Neural cell (in vitro differentiated cells): ENCODE results near the gene CLCA1. TPM values are rescaled to one million over a fixed set of nuclear protein-coding genes. Genes with fewer than 3 reads are reported as not detected.

Experiments used
- H2AFZ ChIP-seq: fragments of 200-600, 300-800 bp; sonication (generic), shearing (Covaris generic); 2 replicates; pipeline ENCODE4 v1.6.0; 2014; ENCODE audit warnings: low read depth, mild to moderate bottlenecking, antibody characterized with exemption, low read length, moderate library complexity
- H3F3A ChIP-seq: fragments of 200-600 bp; shearing (Covaris generic); 2 replicates; pipeline ENCODE4 v1.6.1; 2016; ENCODE audit warnings: mild to moderate bottlenecking, moderate library complexity, mixed read lengths, antibody characterized with exemption, low read length; ENCODE audit not compliant: insufficient read depth, poor library complexity, severe bottlenecking
- H3K27ac ChIP-seq: fragments of 200-600, 300-800 bp; sonication (generic), shearing (Covaris generic); 2 replicates; pipeline ENCODE4 v1.5.1; 2014; ENCODE audit warnings: mild to moderate bottlenecking, low read length, moderate library complexity
- H3K27me3 ChIP-seq: fragments of 300-800, 200-600 bp; sonication (generic), shearing (Covaris generic); 2 replicates; pipeline ENCODE4 v1.6.0; 2014; ENCODE audit warnings: mild to moderate bottlenecking, low read depth, low read length, moderate library complexity; ENCODE audit not compliant: insufficient read depth
- H3K36me3 ChIP-seq: fragments of 300-800, 200-600 bp; sonication (generic), shearing (Covaris generic); 2 replicates; pipeline ENCODE4 v1.5.1; 2014; ENCODE audit warnings: mild to moderate bottlenecking, antibody characterized with exemption, low read length, moderate library complexity; ENCODE audit not compliant: insufficient read depth
- H3K4me2 ChIP-seq: fragments of 300-800, 200-600 bp; sonication (generic), shearing (Covaris generic); 2 replicates; pipeline ENCODE4 v1.6.0; 2014; ENCODE audit warnings: mild to moderate bottlenecking, low read length
- H3K4me3 ChIP-seq: fragments of 300-800, 200-600 bp; sonication (generic), shearing (Covaris generic); 2 replicates; pipeline ENCODE4 v1.5.1; 2014; ENCODE audit warnings: mild to moderate bottlenecking, low read length, moderate library complexity
- H3K79me2 ChIP-seq: fragments of 200-600 bp; shearing (Covaris generic); replicated peaks from 2 replicates; pipeline ENCODE4 v1.6.0; 2014; ENCODE audit warnings: mild to moderate bottlenecking, low read length, moderate library complexity; ENCODE audit not compliant: insufficient read depth
- H3K9ac ChIP-seq: fragments of 300-800, 200-600 bp; sonication (generic), shearing (Covaris generic); 2 replicates; pipeline ENCODE4 v1.6.1; 2016; ENCODE audit warnings: mild to moderate bottlenecking, low read length, mixed read lengths
- H3K9me2 ChIP-seq: fragments of 200-600 bp; shearing (Covaris generic); 2 replicates; pipeline ENCODE4 v1.6.1; 2016; ENCODE audit warnings: mild to moderate bottlenecking, low read length, mixed read lengths; ENCODE audit not compliant: insufficient read depth
- H3K9me3 ChIP-seq: fragments of 200-600, 300-800 bp; sonication (generic), shearing (Covaris generic); 2 replicates; pipeline ENCODE4 v1.6.1; 2016; ENCODE audit warnings: mild to moderate bottlenecking, mixed run types, low read length, moderate library complexity, mixed read lengths
- H4K20me1 ChIP-seq: fragments of 200-600 bp; shearing (Covaris generic); 2 replicates; pipeline ENCODE4 v1.6.1; 2016; ENCODE audit warnings: mild to moderate bottlenecking, mixed run types; ENCODE audit not compliant: insufficient read depth
- EP300 ChIP-seq: fragments of 450-650 bp; conservative IDR thresholded peaks from 2 replicates; pipeline ENCODE4 v1.6.1; 2014; ENCODE audit warnings: antibody characterized with exemption, mild to moderate bottlenecking, moderate library complexity; ENCODE audit not compliant: poor library complexity, severe bottlenecking
- EZH2 ChIP-seq: fragments of 200-600, 300-800 bp; shearing (Covaris generic), sonication (generic); IDR thresholded peaks from 2 replicates; pipeline ENCODE4 v1.6.1; 2014; ENCODE audit warnings: antibody characterized with exemption, low read length, borderline replicate concordance, mild to moderate bottlenecking; ENCODE audit not compliant: insufficient read depth, poor library complexity, severe bottlenecking
- RAD21 ChIP-seq: fragments of 450-650 bp; conservative IDR thresholded peaks from 2 replicates; pipeline ENCODE4 v1.6.1; 2014; ENCODE audit warnings: antibody characterized with exemption, mild to moderate bottlenecking, moderate library complexity
- SMC3 ChIP-seq: fragments of 450-650 bp; conservative IDR thresholded peaks from 2 replicates; pipeline ENCODE4 v1.6.1; 2014; ENCODE audit warnings: antibody characterized with exemption, mild to moderate bottlenecking, moderate library complexity; ENCODE audit not compliant: poor library complexity
- TAF1 ChIP-seq: IDR thresholded peaks from 2 replicates; pipeline ENCODE4 v1.6.1; 2012; ENCODE audit warnings: low read depth
- polyA plus RNA-seq: library from polyadenylated mRNA; depleted of rRNA; stranded (reverse); fragments of >200 nt; gene quantifications from 2 replicates; pipeline ENCODE4 v1.2.3, GENCODE V29; 2014
- TF ChIP-seq, protein P1 (sequence below): fragments of 450-650 bp; IDR thresholded peaks from 2 replicates; pipeline ENCODE4 v1.5.1; 2014; ENCODE audit warnings: antibody characterized with exemption, mild to moderate bottlenecking, moderate library complexity; ENCODE audit not compliant: poor library complexity, severe bottlenecking

The CLCA1 gene
- polyA plus RNA-seq, 1 donor from 2014 or later = not detected

DNA sequence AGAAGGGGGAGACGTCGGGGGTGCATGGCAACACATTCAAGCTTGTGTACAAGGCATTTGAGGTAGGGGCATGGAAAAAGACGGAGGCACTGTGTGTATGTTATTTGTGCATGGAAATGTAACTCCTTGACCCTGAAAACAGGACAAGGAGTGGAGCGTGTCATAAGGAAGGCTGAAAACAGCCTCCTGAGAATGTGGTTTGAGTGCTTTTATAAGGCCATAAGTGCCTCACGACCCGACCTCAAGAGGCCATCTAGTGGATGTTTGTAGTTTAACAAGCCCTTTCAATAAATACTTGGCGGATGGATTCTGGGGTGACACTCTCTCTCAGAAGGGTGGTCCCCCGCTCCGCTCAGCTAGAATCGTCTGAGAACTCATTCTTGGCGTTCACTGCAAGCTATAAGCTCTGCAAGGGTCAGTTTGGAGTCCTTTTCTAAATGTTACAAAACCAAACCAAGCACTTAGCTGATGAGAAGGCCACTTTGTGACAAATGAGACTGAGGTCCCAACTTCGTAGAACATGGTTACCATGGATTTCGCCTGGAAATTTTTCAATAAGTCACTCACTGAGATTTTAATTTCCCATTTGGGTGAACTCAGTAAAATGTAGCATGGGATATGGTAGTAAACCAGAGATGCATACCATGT, 39.3 kb downstream of the CLCA1 start:
- Histone ChIP-seq H3K9me3 (no peaks in the 10 kb centered on the region), H4K20me1 (no peaks in the 10 kb centered on the region), H3K9ac (no peak overlapping the region), H3F3A (no peaks in the 10 kb centered on the region), H3K4me2 (no peak overlapping the region), H3K79me2 (no peaks in the 10 kb centered on the region), H3K9me2 (no peaks in the 10 kb centered on the region), H3K4me3 (no peak overlapping the region), H3K27me3 (no peaks in the 10 kb centered on the region), H3K27ac (no peak overlapping the region), H3K36me3 (no peaks in the 10 kb centered on the region), H2AFZ (no peak overlapping the region)
- TF ChIP-seq SMC3 (peak; percentile 49), EZH2 (no peak), RAD21 (no peak)
- TF ChIP-seq, protein P1, sequence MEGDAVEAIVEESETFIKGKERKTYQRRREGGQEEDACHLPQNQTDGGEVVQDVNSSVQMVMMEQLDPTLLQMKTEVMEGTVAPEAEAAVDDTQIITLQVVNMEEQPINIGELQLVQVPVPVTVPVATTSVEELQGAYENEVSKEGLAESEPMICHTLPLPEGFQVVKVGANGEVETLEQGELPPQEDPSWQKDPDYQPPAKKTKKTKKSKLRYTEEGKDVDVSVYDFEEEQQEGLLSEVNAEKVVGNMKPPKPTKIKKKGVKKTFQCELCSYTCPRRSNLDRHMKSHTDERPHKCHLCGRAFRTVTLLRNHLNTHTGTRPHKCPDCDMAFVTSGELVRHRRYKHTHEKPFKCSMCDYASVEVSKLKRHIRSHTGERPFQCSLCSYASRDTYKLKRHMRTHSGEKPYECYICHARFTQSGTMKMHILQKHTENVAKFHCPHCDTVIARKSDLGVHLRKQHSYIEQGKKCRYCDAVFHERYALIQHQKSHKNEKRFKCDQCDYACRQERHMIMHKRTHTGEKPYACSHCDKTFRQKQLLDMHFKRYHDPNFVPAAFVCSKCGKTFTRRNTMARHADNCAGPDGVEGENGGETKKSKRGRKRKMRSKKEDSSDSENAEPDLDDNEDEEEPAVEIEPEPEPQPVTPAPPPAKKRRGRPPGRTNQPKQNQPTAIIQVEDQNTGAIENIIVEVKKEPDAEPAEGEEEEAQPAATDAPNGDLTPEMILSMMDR = peak; percentile 58

DNA sequence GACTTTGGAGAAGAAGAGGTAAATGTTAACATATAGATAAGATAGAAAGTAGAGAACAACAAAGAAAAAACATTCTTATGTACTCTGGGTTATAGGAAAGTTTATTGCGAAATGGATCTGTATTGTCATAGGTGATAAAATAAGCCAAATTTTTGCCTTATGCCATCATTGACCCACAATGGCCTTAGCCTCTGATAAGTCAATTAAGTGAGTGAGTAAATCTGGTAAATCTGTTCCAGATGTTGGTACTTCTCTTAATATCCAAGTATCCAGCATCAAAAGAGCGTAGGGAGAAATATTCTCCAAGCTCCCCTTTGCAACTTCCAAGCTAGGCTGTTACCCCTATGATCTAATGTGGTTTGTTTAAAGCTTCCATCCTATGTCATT, 39.8 kb downstream of the CLCA1 start:
- Histone ChIP-seq H3K79me2 (no peaks in the 10 kb centered on the region), H2AFZ (no peak overlapping the region)

DNA sequence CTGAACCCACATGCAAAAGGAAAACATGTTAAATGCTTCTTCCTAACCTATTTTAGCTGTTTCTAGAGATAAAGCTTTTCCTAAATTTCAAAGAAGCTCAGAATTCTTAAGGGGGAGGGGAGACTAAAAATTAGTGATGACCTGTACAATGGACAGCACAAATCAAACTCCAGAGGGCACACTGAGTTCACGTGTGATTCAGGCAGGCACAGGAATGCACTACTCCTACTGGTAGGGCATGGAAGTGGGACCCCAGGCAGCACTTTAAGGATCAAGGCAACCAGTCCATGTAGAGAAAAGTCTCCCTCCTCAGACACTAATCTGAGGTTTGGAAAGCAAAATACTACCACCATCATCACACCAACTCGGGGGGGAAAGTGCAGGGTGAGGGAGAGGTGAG, 46.9 kb downstream of the CLCA1 start:
- H3K79me2 ChIP-seq = no peaks in the 10 kb centered on the region
- H3F3A ChIP-seq = no peaks in the 10 kb centered on the region
- H3K9me2 ChIP-seq = no peaks in the 10 kb centered on the region
- no peaks in the 10 kb centered on the region for H3K36me3 ChIP-seq
- no peaks in the 10 kb centered on the region for H4K20me1 ChIP-seq
- no peak overlapping the region for H2AFZ ChIP-seq
- no peak overlapping the region for H3K27ac ChIP-seq
- H3K4me2 ChIP-seq = no peak overlapping the region
- H3K9me3 ChIP-seq = no peaks in the 10 kb centered on the region
- no peak overlapping the region for H3K9ac ChIP-seq
- no peaks in the 10 kb centered on the region for H3K27me3 ChIP-seq
- TF ChIP-seq, protein P1 = no peak
- H3K4me3 ChIP-seq = no peak overlapping the region

More for the DNA sequence above, 39.8 kb downstream of the CLCA1 start:
- Histone ChIP-seq H3K9me2 (no peaks in the 10 kb centered on the region), H4K20me1 (no peaks in the 10 kb centered on the region), H3K27me3 (no peaks in the 10 kb centered on the region), H3K27ac (no peak overlapping the region), H3F3A (no peaks in the 10 kb centered on the region), H3K4me3 (no peak overlapping the region), H3K36me3 (no peaks in the 10 kb centered on the region), H3K4me2 (no peak overlapping the region), H3K9ac (no peak overlapping the region), H3K9me3 (no peaks in the 10 kb centered on the region)
- TF ChIP-seq EP300 (no peak), RAD21 (no peak), TAF1 (no peak)
